Inferior parietal cortex (tissue), 1 donor: ENCODE measurements around the gene RETSAT.
"Not testable (repeated sequence)": the region's sequence is repeated elsewhere in the genome, so short reads cannot be mapped to it uniquely, and the experiment has no call there.

Experiments
- DNase-seq: peaks from one replicate; pipeline ENCODE4 v3.0.0-alpha.2; 2016; ENCODE audit errors: extremely low spot score

Gene RETSAT

DNA sequence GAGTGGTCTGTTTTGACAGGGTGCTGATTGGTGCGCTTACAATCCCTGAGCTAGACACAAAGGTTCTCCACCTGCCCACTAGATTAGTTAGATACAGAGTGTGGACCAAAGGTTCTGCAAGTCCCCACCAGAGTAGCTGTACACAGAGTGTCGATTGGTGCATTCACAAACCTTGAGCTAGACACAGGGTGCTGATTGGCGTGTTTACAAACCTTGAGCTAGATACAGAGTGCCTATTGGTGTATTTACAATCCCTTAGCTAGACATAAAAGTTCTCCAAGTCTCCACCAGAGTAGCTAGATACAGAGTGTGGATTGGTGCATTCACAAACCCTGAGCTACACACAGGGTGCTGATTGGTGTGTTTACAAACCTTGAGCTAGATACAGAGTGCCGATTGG is 20.5 kb downstream of the RETSAT start:
- DNase-seq, result not testable (repeated sequence)

DNA sequence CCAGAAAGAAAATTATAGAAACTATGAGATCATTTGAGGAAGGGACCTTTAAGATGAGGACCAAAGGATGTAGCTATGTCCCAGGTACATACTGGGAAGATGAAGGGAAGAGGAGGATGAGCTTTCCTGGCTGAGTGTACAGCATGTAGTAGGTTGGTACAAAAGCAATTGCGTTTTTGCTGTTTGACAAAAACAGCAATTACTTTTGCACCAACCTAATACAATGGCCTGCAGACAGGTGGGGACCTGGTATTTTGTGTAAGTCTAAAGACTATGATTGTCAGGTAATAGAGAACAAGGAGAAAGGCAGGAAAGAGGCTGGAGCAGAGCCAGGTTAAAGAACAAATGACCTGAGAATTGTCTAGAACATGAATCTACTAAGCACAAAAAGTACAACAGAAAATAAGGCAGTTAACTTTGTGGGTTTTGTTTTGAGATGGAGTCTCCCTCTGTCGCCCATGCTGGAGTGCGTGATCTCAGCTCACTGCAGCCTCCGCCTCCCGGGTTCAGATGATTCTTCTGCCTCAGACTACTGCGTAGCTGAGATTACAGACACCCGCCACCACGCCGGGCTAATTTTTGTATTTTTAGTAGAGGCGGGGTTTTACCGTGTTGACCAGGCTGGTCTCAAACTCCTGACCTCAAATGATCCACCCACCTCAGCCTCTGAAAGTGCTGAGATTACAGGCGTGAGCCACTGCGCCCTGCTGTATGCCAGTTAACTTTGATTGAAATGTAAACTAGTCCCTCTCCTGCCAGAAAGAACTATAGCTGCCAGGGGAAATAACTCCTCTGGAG is 23.3 kb downstream of the RETSAT start:
- DNase-seq, result no peak

DNA sequence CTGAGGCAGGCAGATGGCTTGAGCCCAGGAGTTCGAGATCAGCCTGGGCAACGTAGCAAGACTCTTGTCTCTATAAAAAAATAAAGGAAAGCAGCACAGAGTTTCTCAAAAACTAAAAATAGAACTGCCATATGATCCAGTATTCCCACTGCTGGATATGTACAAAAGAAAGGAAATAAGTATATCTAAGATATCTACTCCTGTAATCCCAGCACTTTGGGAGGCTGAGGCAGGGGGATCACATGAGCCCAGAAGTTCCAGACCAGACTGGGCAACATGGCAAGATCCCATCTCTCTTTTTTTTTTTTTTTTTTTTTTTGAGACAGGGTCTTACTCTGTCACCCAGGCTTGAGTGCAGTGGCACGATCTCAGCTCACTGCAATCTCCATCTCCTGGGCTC is 24.6 kb downstream of the RETSAT start:
- not testable (repeated sequence) for DNase-seq

- no peak for DNase-seq
Measured at GRCh38 chr2:85329181-85329651, 25.1 kb downstream of the RETSAT start.

GRCh38 chr2:85327822-85328617 is 26.3 kb downstream of the RETSAT start, which contains the start of gene TGOLN2:
Gene TGOLN2 (minus strand): TSS chr2:85327989. CDS start chr2:85327962, 27 bp downstream.
- peak; percentile 93 for DNase-seq

DNA sequence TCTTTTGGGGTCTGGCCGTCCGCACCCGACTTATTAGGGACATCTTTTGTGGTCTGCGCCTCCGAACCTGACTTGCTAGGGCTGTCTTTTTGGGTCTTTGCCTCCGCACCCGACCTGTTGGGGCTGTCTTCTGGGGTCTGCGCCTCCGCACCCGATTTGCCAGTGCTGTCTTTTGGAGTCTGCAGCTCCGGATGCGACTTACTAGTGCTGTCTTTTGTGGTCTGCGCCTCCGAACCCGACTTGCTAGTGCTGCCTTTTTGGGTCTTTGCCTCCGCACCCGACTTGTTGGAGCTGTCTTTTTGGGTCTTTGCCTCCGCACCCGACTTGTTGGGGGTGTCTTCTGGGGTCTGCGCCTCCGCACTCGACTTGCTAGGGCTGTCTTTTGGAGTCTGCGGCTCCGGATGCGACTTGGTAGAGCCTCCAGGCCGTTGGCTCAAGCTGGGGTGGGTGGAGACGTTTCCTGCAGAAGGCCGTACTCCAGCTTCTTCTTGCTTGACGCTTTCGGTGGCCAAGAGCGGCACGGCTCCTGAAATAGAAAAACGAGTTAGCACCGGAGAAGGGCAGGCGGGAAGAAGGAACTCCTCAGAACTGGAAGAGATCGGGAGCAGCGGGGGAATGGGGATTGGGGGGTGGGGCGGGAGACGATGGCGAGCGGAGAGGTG is 27.0 kb downstream of the RETSAT start:
- no peak for DNase-seq

DNA sequence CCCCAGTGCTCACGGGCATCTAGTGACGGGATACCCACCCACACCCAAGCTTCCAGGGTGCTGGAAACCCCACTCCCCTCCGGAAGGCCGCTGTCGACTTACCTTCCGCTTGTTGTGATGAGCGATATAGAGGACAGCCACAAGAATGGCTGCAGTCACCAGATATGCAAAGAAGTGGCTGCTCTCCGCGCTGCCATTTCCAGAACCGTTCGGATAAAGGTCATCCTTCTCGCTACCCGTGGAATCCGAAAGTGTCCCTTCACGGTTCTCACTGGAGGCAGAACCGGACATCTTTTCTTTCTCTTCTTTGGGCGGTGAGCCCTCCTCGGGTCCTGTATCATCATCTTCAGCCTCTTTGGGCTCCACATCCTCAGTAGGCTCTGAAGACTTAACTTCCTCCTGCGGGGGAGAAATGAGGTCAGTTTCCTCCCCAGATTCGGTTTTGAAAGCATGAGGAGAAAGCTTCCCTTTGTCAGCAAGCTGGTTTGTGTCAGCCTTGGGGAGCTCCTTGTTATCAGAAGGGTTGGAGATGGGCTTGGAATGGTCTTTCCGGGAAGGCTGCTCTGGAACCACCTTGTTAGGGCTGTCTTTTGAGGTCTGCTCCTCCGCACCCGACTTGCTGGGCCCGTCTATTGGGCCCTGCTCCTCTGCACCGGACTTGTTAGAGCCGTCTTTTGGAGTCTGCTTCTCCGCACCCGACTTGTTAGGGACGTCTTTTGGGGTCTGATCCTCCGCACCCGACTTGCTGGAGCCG is 27.7 kb downstream of the RETSAT start:
- DNase-seq, result peak; percentile 28

- no peak for DNase-seq
Measured at GRCh38 chr2:85325466-85325811, 28.9 kb downstream of the RETSAT start.

- DNase-seq, result no peak
Measured at GRCh38 chr2:85324639-85325465, 29.5 kb downstream of the RETSAT start.

GRCh38 chr2:85323988-85324367 is 30.4 kb downstream of the RETSAT start:
- not testable (repeated sequence) for DNase-seq

- DNase-seq, result no peak
Measured at GRCh38 chr2:85323351-85323987, 30.9 kb downstream of the RETSAT start.

DNA sequence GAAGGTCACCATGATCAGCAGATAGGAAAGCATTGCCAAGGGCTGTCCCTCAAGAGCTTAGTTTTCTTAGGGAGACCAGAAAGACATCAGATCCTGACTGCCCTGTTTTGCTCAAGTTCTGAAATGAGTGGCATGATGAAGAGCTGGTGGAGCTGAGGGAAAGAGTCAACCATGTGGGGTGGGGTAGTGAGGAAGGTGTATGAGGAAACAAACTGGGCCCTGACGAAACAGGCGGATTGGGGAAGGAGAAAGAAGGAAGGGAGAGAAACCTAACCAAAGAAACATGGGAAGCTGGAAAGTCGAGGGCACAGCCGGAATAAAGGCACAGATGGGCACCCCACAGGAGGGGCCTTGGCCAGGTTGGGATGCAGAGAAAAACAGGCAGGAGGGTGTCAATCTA is 34.5 kb downstream of the RETSAT start:
- DNase-seq, result no peak

GRCh38 chr2:85318222-85319074 is 35.9 kb downstream of the RETSAT start:
- no peak for DNase-seq

DNA sequence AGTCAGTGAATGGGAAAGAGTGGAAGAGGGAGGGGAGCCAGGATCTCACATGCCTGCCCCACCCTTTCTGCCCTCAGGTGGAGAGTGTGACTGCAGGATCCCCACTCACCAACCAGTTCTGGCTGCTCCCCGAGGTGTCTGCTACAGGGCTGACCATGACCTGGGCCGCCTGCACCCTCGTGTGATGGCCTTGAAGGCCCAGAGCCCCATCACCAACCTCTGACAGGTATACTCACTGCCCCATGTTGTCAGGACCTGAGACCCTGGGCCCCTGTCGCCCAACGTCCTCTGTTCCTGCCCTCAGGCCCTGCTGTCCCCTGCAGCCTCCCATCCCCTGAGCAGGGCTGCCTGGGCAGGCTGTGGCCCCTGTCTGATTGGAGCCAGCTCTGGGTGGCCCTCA is 38.4 kb downstream of the RETSAT start:
- not testable (repeated sequence) for DNase-seq

- DNase-seq, result no peak
Measured at GRCh38 chr2:85314884-85315242, 39.5 kb downstream of the RETSAT start.

- DNase-seq, result no peak
Measured at GRCh38 chr2:85312404-85312803, 41.9 kb downstream of the RETSAT start.

DNA sequence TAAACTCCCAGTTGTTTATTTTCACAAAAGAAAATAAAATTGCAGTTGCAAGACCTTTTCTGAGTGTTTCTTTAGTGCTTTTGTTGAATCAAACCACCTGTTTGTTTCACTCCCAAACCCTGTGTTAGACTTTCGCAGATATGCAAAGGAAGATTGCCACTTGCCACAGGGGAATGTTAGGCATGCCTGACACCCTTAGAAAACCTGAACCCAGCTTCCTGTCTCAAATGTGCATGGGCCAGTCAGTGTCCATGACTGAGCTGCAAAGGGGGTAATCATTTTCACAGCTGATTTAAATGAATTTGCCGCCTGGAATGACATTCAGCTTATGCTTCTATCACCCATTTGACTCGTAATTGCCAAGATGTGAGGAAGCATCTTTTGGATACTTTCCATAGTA is 44.0 kb downstream of the RETSAT start:
- no peak for DNase-seq

DNA sequence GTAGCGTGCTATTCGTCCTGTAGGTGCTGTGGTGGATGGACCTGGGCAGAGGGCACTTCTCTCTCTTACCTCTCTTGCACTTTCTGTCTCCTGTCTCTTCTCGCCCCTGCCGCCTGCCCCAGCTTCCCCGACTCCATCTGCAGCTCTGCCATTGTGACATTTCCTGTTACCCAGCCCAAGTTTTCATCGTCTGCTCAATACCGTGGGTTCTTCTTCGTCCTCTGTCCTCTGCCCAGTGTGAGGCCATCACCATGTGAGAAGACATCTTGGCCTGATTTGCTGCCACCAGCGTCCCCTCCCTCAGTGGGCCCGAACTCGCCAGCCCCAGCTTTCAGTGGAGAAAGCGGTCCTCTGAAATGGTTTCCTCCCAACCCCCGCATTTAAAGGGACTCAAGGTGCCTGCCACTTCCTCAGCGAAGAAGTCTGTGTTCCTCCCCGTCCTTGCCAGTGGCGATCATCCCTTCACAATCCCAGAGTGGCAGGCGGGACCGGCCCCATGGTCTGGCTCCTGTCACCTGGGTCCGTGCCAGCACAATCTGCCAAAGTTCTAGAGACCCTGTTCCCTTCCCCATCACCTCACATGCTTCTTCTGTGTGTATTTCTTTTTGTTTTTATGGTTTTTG is 44.5 kb downstream of the RETSAT start:
- no peak for DNase-seq
